GM18907 (cell line): ENCODE data around the gene PDE4D.
"Not testable (repeated sequence)": the region's sequence is repeated elsewhere in the genome, so short reads cannot be mapped to it uniquely, and the experiment has no call there.

ENCODE experiments used
- ATAC-seq: cut with Tn5 transposase; IDR thresholded peaks from one replicate; pipeline ENCODE4 v1.9.1; 2021; ENCODE audit warnings: mild to moderate bottlenecking, moderate library complexity; ENCODE audit not compliant: unreplicated experiment

The PDE4D gene

DNA sequence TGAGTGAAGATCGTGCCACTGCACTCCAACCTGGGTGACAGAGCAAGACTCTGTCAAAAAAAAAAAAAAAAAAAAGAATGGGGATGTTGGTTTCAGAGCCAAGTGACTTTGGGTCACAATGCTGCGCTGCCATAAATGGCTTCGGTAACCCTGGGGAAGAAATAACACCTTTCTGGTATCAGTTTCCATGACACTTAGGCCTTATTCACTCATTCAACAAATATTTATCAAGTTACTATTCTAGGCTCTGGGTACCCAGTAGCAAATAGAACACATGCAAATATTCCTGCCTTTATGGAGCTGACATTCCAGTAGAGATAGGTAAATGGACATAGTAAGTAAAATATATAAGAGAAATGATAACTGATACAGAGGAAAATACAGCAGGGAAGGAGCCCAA, 454.2 kb downstream of the PDE4D start:
- ATAC-seq: no peak

DNA sequence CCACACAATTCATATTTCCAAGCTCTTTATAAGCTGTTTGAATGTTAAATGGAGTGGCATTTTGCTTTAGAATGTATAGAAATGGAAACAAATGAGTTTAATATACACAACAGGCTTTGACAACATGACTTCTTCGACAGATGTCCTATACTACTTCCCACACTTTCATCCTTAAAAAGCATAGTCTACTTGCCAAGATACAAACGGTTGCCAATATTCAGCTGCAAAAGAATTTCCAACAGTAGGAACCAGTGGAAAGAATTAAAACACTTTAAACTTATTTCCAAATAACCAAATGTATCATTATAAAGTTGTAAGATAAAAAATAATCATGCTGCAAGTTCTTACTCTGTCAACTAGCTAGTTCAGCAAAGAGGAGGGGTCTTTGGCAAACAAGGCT, 456.4 kb downstream of the PDE4D start:
- ATAC-seq: no peak

DNA sequence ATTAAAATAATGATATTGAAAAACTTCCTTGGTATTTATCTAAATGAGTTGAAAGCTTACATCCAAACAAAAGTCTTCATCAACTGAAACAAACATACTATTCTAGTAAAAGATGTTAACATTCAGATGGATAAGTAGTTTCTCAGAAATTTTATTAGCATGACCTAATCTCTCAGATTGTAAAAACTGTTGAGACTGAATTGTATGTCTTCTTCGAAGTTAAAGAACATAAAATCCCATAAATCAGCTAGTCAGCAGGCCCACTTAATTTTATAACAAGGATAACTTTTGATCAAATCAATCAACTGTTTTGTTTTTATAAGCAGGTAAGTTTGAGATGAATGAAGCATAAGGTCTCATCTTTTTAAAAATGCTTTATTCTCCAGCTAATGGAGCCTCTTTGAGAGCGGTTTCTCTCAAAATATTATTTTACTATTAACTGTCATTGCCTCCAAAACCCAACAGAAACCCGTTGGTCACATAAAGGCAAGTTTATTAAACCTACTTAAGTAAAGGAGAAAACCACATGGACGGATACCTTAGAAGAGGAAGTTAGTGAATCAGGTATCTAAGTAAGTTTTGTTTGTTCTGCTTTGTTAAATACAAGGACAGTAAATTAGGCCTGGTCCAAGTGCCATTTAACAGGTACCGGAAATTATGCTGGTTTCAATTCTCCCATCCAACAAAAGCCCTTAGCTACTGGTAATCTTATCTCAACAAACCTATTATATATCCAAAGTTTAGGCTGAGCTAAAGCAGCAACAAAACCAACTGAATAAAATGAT, 457.0 kb downstream of the PDE4D start:
- no peak for ATAC-seq

DNA sequence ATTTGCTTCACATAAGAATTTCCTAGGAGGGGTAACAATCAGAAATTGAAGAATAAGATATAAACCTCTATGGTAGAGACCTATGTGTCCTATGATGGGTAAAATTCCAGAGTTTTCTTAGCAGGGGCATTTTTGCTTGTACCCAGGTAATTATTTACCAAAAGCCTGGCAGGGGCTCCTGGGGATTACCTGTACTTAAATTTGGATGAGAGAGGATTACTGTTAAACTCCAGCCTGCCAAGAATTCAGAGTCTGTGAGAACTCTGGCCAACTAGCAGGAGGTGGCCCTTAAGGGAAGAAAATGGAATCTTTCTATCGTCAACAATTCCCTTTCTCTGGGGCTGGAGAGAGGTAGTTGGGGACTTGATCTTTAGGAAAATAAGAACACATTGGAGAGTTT, 460.4 kb downstream of the PDE4D start:
- ATAC-seq: no peak

DNA sequence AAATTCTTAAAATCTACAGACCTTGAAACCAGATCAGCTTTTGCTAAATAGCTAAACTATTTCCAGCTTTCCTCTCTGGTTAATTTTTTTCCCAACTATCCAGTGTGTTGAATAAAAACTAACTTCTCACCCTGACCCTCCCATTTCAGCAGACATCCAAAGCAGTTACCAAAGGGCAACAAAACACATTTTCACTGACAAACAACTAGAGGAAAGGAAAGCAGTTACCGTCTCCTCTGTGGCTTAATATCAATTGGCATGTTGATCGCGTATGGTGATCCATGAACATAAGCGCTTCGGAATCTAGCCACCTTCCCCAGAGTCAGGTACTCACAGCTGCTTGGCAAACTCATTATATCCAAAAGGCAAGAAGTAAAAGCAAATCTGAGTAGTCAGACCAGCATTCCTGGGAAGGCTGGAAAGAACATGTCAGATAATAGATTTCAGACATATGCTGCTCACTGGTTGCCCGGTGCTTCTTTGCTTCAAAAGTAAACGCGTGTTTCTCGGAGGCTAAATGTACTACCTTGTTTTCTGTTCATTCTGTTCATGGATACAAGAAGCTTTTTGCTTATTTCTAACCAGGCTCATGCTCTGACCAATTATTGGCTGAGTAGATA, 463.4 kb downstream of the PDE4D start:
- ATAC-seq: no peak

DNA sequence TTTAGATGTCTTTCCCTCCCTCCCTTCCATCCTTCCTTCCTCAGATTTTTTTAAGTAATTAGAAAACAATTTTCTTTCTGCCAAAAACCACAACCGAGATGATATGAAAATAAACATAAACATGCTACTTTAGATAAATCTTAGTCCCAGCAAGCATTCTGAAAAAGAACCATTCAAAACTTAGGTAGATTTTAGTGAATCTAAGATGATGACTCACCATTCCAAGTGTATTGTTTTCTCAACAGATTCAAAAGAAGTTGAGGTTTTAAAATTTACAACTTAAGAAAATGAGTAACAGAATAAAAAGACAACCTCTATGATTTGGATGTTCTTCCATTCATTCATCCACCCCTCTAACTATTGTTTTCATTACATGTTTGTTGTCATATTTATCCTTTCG, 465.1 kb downstream of the PDE4D start:
- no peak for ATAC-seq

DNA sequence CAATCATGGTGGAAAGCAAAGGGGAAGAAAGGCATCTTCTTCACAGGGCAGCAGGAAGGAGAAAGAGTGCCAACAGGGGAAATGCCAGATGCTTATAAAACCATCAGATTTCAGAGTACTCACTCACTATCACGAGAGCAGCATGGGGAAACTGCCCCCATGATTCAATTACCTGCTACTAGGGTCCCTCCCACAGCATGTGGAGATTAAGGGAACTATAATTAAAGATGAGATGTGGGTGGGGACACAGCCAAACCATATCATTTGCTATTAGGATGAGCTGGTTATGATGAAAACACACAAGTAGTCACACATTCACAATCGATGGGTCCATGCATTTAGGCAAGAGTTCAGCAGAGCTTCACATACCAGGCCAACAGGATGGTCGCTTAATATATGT, 469.0 kb downstream of the PDE4D start:
- ATAC-seq: no peak

DNA sequence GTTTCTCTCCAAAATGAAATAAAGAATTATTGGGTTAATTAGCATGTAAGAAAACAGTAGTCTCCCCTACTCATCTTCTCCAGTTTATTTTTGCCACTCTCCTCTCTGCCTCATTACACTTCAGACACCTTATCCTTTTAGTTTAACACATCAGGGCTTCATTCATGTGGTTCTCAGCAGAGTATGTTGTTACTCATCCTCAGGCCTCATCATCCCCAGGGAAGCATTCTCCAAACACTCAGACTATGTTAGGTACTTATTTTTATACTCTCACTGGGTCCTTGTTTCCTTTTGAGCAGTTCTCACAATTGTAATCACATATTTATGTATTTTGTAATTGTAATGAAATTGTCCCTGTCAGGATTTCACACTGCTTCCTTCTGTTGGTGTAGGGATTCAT, 470.5 kb downstream of the PDE4D start:
- no peak for ATAC-seq

DNA sequence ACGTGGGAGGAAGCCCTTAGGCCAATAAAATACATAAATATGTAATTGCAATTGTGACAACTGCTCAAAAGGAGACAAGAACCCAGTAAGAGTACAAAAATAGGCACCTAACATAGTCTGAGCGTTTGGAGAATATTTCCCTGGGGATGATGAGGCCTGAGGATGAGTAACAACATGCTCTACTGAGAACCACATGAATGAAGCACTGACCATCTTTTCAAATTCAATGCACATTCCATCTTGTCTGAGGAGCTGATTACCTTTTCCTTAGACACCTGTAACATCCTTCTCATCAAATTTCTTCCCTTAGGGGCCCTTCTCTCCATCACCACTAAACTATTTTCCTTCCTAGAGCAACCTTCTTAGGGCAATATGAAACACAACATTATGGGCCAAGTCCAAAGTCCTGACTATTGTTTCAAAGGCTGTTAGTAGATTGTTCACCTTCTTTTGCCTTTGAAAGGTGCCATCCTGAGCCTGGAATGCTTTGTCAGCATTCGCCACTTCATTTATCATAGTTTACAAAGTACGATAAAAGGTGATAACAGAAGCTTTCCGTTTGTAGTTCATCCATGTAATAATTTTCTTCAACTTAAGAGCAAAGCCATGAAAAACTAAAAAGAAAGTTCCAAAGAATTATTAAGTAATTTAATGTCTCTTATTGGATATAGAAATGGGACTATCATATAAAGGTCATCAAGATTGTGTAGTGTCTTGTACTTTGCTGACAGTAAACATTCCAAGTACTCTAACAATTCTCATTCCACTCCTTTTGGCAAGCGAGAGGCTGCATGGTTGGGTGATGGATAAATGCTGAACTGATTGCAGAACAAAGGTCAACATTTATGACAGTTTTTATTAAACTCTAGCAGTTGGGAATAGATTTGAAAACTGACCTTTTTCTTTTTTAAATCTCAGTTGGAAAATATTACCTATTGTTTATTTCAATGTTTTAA, 471.3 kb downstream of the PDE4D start:
- no peak for ATAC-seq

DNA sequence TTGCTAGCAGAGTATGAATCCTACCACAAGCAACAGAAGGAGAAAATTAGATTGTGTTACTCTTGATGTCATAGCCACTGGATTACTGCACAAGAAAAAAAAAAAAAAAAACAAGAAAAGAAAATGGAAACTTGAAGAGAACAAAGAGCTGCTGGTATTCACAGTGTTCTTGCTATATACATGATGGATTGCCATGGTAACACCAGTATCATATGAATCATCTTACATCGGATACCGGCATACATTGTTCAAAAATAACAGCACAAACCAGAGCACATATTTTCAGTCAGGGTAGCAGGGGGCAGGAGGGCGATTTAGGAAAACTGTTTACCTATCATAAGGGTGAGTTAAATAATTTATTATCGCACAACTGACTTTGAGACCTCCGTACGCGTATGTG, 472.9 kb downstream of the PDE4D start:
- no peak for ATAC-seq

DNA sequence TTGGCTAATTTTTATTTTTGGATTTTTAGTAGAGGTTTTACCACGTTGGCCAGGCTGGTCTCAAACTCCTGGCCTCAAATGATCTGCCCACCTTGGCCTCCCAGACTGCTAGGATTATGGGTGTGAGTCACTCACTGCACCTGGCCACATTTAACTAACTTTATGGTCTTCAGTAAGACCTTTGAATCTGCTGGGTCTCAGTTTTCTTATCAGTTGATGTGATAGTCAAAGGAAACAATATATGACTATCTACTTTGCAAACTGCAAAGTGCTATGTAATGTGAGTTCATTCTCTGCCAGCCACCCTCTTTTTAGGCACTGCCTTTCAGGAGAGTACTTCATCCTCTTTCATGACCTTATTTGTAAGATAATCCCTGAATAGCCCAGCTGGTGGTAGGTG, 474.7 kb downstream of the PDE4D start:
- no peak for ATAC-seq

DNA sequence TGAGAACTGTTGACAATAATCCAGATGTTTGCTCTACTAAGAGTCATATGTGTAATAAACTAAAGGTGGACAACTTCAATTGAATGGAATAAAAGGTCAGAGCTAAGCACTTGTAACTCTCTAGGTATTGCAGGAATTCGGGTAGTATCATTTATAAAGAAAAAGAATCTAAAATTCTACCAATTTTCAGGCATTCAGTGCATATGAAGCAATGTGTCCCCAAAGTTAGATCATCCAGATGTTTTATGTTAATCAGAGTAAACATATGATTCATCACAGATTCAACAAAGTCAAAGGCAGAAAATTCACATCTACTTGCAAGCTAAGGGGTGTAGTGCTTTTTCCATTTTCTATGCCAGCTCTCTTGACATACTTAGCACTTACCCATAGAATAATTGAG, 477.1 kb downstream of the PDE4D start:
- ATAC-seq: no peak

DNA sequence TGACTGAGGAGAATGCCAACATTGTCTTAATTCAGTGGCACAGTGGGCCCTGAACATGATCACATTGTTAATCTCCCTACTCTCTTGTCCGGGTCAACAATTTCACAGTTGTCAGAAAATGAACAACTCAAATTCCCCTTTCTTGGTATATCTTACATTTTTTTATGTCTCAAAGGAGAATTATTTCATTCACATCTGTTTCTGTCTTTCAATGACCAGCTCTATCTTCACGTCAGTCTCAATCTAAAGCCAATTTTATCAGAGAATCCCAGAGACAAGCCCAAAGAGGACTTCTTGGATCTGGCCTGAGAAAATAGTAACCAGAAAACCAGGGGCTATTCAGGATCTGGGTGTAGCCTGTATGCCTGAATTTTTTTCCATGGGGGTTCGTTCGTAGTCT, 477.5 kb downstream of the PDE4D start:
- no peak for ATAC-seq

DNA sequence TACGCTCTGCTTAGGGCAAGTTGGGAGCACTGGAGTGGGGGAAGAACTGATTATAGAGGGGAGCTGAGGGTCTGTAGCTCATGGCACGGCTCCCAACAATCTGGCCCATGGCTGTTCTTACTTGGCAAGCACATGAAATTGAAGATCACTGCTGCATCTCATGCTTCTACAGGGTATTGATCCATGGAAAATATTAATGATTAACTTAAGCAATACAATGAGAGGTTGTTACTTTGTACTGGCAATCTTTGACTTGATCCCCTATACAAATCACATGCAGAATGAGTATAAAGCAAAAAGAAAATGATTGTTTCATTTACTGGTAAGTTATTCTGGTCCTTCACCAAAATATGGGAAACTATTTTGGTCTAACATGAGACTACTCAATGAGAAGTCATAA, 481.1 kb downstream of the PDE4D start:
- no peak for ATAC-seq

DNA sequence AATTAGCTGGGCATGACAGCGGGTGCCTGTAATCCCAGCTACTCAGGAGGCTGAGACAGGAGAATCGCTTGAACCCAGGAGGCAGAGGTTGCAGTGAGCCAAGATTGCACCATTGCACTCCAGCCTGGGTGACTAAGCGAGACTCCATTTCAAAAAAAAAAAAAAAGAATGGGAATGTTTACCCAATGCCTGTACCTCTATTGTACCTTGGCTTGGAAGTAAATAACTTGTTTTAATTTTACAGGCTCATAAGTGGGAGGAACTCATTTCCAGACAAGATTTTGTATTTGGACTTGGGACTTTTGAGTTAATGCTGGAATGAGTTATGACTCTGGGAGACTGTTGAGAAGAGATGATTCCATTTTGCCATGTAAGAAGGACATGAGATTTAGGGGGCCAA, 484.5 kb downstream of the PDE4D start:
- not testable (repeated sequence) for ATAC-seq

DNA sequence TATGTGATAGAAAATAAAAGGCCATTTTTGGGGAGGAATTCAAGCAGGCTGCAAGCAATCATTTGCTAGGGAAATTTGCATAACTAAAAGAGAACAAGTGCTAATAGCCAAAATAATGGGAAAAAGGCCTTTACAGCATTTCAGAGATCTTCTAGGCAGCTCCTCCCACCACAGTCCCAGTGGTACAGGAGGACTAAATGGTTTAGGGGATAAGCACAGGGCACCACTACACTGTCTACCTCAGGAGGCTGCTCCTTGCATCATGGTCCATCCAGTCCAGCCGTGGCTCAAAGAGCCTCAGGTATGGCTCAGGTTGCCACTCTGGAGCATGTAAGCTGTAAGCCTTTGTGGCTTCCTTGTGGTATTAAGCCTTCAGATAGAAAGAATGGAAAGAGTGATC, 485.6 kb downstream of the PDE4D start:
- no peak for ATAC-seq

DNA sequence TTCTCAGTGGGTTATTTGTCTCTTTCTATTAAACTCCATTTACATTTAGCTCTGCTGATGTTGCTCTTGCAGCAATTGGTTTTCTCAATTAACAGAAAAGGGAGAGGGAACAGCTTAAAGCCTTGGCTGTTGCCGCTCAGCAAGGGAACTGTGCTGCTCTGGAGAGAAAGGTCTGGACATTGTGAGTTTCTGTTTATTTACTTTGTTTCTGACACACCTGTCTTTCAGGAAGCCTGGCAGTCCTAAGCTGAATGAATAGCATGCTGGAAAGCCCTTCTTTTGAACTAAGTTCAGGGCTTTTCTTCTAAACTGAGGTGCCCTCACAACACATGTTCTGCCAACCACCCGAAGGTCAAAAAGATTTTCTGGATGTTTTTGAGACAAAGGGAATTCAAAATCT, 491.9 kb downstream of the PDE4D start:
- ATAC-seq: no peak

DNA sequence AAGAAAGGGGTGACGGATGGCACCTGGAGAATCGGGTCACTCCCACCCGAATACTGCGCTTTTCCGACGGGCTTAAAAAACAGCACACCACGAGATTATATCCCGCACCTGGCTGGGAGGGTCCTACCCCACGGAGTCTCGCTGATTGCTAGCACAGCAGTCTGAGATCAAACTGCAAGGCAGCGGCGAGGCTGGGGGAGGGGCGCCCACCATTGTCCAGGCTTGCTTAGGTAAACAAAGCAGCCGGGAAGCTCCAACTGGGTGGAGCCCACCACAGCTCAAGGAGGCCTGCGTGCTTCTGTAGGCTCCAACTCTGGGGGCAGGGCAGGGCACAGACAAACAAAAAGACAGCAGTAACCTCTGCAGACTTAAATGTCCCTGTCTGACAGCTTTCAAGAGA, 498.6 kb downstream of the PDE4D start:
- ATAC-seq: not testable (repeated sequence)

DNA sequence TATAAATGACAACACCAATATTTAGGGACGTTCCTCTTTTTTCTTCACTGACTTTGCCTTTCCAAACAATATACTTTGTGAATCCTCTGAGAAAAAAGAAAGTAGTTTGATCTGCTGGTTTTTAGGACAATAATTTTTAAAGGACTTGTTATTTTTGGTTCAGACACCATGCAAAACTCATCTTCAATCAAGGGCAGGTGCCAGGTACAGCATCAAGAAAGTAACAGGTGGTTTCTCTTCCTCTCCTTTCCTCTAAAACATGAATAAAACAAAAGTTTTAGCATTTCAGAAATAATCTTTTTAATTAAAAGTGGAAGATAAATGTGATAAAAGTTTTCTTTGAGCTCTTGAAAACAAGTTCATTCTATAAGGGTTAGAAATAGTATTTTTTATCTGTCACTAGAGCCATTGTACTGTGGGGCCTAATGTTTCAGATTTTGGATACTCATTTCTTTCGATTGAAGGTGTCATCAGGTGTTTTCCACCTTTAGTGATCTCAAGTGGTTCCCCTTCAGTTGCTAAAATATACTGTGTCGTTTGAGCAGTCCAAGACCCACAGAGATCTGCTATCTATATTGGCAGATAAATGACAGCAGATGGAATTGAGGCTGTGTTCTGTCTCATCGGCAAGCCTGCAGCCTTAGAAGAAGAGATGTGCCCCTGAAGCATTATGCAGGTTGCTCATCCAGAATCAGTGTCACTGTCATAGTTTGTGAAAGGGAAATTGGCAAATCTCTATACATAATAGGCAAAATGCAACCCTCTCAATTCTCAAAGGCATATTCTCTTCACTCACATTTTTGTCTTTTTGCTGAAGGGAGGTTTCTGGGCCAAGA, 499.7 kb downstream of the PDE4D start:
- ATAC-seq: no peak

DNA sequence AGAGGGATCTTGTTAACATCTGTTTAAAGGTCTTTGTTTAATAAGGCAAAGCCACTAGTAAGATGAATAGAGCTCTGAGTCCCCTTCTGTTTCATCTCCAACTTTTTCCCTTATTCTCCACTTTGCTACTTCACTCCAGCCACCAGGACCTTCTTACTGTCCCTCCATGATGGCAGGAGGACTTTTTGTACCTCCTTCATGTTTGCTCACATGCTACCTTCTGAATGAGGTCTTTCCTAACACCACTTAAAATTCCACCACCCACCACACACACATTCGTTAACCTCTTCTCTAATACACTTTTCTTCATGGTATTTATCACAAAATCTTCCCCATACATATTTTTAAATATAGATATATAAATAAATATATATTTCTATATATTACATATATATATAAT, 501.9 kb downstream of the PDE4D start:
- no peak for ATAC-seq

DNA sequence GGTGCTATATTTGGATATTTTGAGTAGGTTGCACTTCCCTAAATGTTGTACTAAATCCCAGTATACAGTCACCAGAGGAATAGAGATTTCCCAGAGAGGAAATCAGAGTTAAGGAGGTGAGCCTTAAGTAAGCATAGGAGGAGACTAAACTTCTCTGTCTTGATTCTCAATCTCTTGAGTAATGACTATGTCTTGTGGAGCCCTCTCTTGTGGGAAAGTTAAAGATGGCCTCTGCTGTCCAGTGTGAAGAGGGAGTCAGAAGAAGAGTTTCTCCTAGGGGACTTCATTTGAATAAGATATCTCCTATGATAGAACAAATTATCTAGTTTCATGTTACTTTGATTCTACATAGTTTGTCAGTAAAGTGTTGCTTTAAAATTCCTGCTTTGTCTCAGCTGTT, 502.5 kb downstream of the PDE4D start:
- no peak for ATAC-seq
